ENCODE results near the gene ERI3. TPM values are rescaled to one million over a fixed set of nuclear protein-coding genes. Genes with fewer than 3 reads are reported as not detected.

The ERI3 gene
- total RNA-seq, 1 donor, result 52.8 TPM

GRCh38 chr1:44239331-44239960 lies 115.6 kb downstream of the ERI3 start:
- Histone ChIP-seq H3K79me2 (ENCODE audit: insufficient read depth, low read length) (no peaks in the 10 kb centered on the region), H2AFZ (ENCODE audit: low read length) (no peak overlapping the region), H3K27me3 (ENCODE audit: insufficient read depth, low read length) (no peaks in the 10 kb centered on the region), H3K4me1 (ENCODE audit: insufficient read depth, low read length) (peaks cover 20% of the 10 kb centered on the region), H3K9me3 (ENCODE audit: low read depth, low read length) (no peaks in the 10 kb centered on the region), H3K36me3 (ENCODE audit: insufficient read depth, low read length) (no peaks in the 10 kb centered on the region), H3K4me2 (ENCODE audit: insufficient read depth, low read length) (no peak overlapping the region), H3K4me3 (ENCODE audit: insufficient read depth, low read length) (no peak overlapping the region), H3K27ac (ENCODE audit: low read depth, low read length) (peak overlapping the region; percentile 60), H4K20me1 (ENCODE audit: insufficient read depth, low read length) (peaks cover 5% of the 10 kb centered on the region)
- peak; percentile 45 for TF ChIP-seq CTCF (IDR thresholded peaks at IDR 0.05; ENCODE audit: extremely low read depth, low read depth, low read length)
- peak; percentile 91 for DNase-seq (ENCODE audit: insufficient read length, low spot score, missing footprints)

GRCh38 chr1:44238660-44239059 lies 116.4 kb downstream of the ERI3 start:
- Histone ChIP-seq H4K20me1 (ENCODE audit: insufficient read depth, low read length) (peaks cover 5% of the 10 kb centered on the region), H3K4me2 (ENCODE audit: insufficient read depth, low read length) (no peak overlapping the region), H3K9me3 (ENCODE audit: low read depth, low read length) (no peaks in the 10 kb centered on the region), H3K4me1 (ENCODE audit: insufficient read depth, low read length) (peaks cover 20% of the 10 kb centered on the region), H3K36me3 (ENCODE audit: insufficient read depth, low read length) (no peaks in the 10 kb centered on the region), H2AFZ (ENCODE audit: low read length) (no peak overlapping the region), H3K4me3 (ENCODE audit: insufficient read depth, low read length) (no peak overlapping the region), H3K27ac (ENCODE audit: low read depth, low read length) (no peak overlapping the region), H3K79me2 (ENCODE audit: insufficient read depth, low read length) (no peaks in the 10 kb centered on the region), H3K27me3 (ENCODE audit: insufficient read depth, low read length) (no peaks in the 10 kb centered on the region)
- TF ChIP-seq CTCF (IDR thresholded peaks at IDR 0.05; ENCODE audit: extremely low read depth, low read depth, low read length), result no peak
- no peak for DNase-seq (ENCODE audit: insufficient read length, low spot score, missing footprints)

- Histone ChIP-seq H3K27me3 (ENCODE audit: insufficient read depth, low read length) (no peaks in the 10 kb centered on the region), H2AFZ (ENCODE audit: low read length) (no peak overlapping the region), H3K79me2 (ENCODE audit: insufficient read depth, low read length) (no peaks in the 10 kb centered on the region), H3K9me3 (ENCODE audit: low read depth, low read length) (no peaks in the 10 kb centered on the region), H3K36me3 (ENCODE audit: insufficient read depth, low read length) (no peaks in the 10 kb centered on the region), H3K4me2 (ENCODE audit: insufficient read depth, low read length) (peak overlapping the region; percentile 42), H3K4me1 (ENCODE audit: insufficient read depth, low read length) (peaks cover 20% of the 10 kb centered on the region), H3K27ac (ENCODE audit: low read depth, low read length) (no peak overlapping the region), H4K20me1 (ENCODE audit: insufficient read depth, low read length) (peaks cover 5% of the 10 kb centered on the region), H3K4me3 (ENCODE audit: insufficient read depth, low read length) (no peak overlapping the region)
- DNase-seq (ENCODE audit: insufficient read length, low spot score, missing footprints), result peak; percentile 91
- TF ChIP-seq CTCF (IDR thresholded peaks at IDR 0.05; ENCODE audit: extremely low read depth, low read depth, low read length), result peak; percentile 57
Measured at GRCh38 chr1:44237721-44238457, 117.2 kb downstream of the ERI3 start.

- H2AFZ ChIP-seq (ENCODE audit: low read length), result no peak overlapping the region
- H3K79me2 ChIP-seq (ENCODE audit: insufficient read depth, low read length), result no peaks in the 10 kb centered on the region
- H3K4me1 ChIP-seq (ENCODE audit: insufficient read depth, low read length), result peaks cover 20% of the 10 kb centered on the region
- no peaks in the 10 kb centered on the region for H3K9me3 ChIP-seq (ENCODE audit: low read depth, low read length)
- no peak overlapping the region for H3K4me2 ChIP-seq (ENCODE audit: insufficient read depth, low read length)
- no peak for DNase-seq (ENCODE audit: insufficient read length, low spot score, missing footprints)
- TF ChIP-seq CTCF (IDR thresholded peaks at IDR 0.05; ENCODE audit: extremely low read depth, low read depth, low read length), result no peak
- no peak overlapping the region for H3K4me3 ChIP-seq (ENCODE audit: insufficient read depth, low read length)
- H3K36me3 ChIP-seq (ENCODE audit: insufficient read depth, low read length), result peaks cover 5% of the 10 kb centered on the region
- H4K20me1 ChIP-seq (ENCODE audit: insufficient read depth, low read length), result peaks cover 5% of the 10 kb centered on the region
- no peaks in the 10 kb centered on the region for H3K27me3 ChIP-seq (ENCODE audit: insufficient read depth, low read length)
- H3K27ac ChIP-seq (ENCODE audit: low read depth, low read length), result no peak overlapping the region
Measured at GRCh38 chr1:44236490-44237272, 118.4 kb downstream of the ERI3 start.
